ENCODE measurements around the gene ARHGAP42.

Gene ARHGAP42

DNA sequence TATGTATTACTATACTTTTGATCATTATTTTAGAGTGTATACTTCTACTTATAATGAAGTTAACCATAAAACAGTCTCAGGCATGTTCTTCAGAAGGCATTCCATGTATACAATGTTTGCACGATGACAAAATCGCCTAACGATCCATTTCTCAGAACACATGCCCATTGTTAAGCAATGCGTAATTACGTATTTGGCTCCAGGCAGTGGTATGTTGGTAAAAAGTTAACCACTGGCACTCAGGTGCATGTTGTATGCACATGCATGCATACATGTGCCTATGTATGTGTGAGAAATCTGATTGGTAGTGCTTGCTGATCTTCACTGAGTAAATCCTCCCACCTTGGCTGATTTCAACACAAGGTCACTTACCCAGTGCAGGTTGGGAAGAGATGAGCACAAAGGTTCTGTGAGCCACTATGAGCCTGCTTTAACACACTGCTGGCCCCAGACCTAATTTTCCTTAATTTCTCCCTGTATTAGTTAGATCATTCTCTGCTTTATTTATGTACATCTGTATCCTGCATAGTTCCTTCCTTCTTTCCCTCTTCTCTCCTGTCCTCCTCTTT lies 164.6 kb downstream of the ARHGAP42 start:
- Histone ChIP-seq H3K79me2 (ENCODE audit: insufficient read depth, low read length) (no peaks in the 10 kb centered on the region), H3K4me2 (ENCODE audit: low read length) (no peak overlapping the region), H3K36me3 (ENCODE audit: insufficient read depth, low read length) (no peaks in the 10 kb centered on the region), H3K27ac (ENCODE audit: low read depth, low read length, poor library complexity, severe bottlenecking) (no peak overlapping the region), H3K9ac (ENCODE audit: low read length) (no peak overlapping the region), H3K9me2 (ENCODE audit: low read depth, low read length) (no peaks in the 10 kb centered on the region), H3K27me3 (ENCODE audit: insufficient read depth, low read length) (no peaks in the 10 kb centered on the region), H3K4me1 (ENCODE audit: insufficient read depth, low read length, severe bottlenecking) (no peaks in the 10 kb centered on the region), H2AFZ (ENCODE audit: low read length) (no peak overlapping the region), H3K4me3 (ENCODE audit: low read depth, low read length, poor library complexity, severe bottlenecking) (no peak overlapping the region), H3F3A (ENCODE audit: insufficient read depth, low read length) (no peaks in the 10 kb centered on the region), H3K9me3 (ENCODE audit: low read length) (no peaks in the 10 kb centered on the region), H4K20me1 (ENCODE audit: insufficient read depth, low read length) (no peaks in the 10 kb centered on the region)
- no peak for TF ChIP-seq EZH2 (IDR thresholded peaks at IDR 0.05; ENCODE audit: borderline replicate concordance, low read length)
- TF ChIP-seq, protein P1, sequence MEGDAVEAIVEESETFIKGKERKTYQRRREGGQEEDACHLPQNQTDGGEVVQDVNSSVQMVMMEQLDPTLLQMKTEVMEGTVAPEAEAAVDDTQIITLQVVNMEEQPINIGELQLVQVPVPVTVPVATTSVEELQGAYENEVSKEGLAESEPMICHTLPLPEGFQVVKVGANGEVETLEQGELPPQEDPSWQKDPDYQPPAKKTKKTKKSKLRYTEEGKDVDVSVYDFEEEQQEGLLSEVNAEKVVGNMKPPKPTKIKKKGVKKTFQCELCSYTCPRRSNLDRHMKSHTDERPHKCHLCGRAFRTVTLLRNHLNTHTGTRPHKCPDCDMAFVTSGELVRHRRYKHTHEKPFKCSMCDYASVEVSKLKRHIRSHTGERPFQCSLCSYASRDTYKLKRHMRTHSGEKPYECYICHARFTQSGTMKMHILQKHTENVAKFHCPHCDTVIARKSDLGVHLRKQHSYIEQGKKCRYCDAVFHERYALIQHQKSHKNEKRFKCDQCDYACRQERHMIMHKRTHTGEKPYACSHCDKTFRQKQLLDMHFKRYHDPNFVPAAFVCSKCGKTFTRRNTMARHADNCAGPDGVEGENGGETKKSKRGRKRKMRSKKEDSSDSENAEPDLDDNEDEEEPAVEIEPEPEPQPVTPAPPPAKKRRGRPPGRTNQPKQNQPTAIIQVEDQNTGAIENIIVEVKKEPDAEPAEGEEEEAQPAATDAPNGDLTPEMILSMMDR (IDR thresholded peaks at IDR 0.05; ENCODE audit: low read length): no peak

DNA sequence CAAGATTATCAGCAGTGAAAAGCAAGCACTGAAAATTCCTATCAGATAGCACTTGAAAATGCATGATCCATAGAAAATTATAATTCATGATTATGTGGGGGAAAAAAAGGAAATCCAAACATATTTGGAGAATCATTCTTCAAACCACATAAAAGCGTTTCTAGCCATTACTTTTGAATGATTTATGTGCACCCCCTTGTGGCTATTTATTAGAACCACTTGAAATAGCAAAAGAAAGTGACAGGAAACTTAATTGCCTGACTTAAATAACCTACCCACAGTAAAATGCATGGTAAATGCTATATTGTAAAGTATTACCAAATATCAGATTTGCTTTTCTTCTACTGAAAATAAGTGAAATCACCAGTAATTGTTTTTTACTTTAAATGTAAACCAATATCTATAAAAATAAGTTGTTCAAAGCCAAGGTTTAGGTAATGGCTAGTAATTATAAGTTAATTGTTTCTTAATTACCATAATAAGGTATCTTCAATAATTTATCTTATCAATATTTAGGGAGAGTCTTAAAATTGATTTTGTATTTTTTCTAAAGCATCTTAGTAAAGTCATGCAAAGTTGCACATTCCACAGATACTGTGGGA lies 168.5 kb downstream of the ARHGAP42 start:
- no peaks in the 10 kb centered on the region for H3K36me3 ChIP-seq (ENCODE audit: insufficient read depth, low read length)
- H2AFZ ChIP-seq (ENCODE audit: low read length): no peak overlapping the region
- H3K4me1 ChIP-seq (ENCODE audit: insufficient read depth, low read length, severe bottlenecking): no peaks in the 10 kb centered on the region
- no peaks in the 10 kb centered on the region for H3F3A ChIP-seq (ENCODE audit: insufficient read depth, low read length)
- no peaks in the 10 kb centered on the region for H3K27me3 ChIP-seq (ENCODE audit: insufficient read depth, low read length)
- TF ChIP-seq, protein P1 (IDR thresholded peaks at IDR 0.05; ENCODE audit: low read length): peak; percentile 60
- no peak for TF ChIP-seq EZH2 (IDR thresholded peaks at IDR 0.05; ENCODE audit: borderline replicate concordance, low read length)
- no peaks in the 10 kb centered on the region for H3K79me2 ChIP-seq (ENCODE audit: insufficient read depth, low read length)
- no peaks in the 10 kb centered on the region for H3K9me2 ChIP-seq (ENCODE audit: low read depth, low read length)
- H3K27ac ChIP-seq (ENCODE audit: low read depth, low read length, poor library complexity, severe bottlenecking): no peak overlapping the region
- H3K4me2 ChIP-seq (ENCODE audit: low read length): no peak overlapping the region
- no peak overlapping the region for H3K9ac ChIP-seq (ENCODE audit: low read length)
- no peaks in the 10 kb centered on the region for H3K9me3 ChIP-seq (ENCODE audit: low read length)
- H4K20me1 ChIP-seq (ENCODE audit: insufficient read depth, low read length): no peaks in the 10 kb centered on the region
- H3K4me3 ChIP-seq (ENCODE audit: low read depth, low read length, poor library complexity, severe bottlenecking): no peak overlapping the region

DNA sequence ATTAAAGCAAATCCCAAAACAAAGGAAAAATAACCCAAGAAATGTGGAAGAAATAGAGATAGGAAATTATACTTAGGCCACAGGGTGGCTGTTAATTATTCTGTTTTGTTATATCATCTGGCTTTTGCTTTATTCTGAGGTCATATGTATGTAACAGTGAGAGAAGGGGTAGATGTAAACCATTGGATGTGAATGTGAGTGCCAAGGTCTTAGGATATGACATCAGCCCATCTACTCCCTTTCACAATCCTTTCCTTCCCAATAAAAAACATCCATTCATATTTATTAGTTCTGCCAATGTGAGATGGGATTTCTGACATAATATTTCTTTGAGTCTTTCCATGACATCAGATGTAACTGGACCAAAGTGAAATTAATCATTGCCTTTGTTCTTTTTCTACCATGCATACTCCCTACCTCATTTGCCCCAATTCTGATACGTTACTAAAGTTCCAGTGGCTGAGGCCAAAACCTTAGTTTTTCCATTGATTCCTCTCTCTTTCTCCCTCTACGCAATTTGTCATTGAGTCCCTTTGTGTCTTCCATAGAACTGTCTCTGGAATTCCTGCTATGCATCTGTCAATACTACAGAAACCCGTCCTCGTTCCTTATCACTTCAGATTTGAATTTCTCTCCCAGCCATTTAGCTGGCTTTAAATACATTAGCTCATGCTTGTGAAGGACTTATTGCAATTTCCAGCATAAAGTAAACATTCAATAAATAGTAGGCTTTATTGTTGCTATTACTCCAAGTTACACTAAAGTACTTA lies 170.3 kb downstream of the ARHGAP42 start:
- Histone ChIP-seq H3K27me3 (ENCODE audit: insufficient read depth, low read length) (no peaks in the 10 kb centered on the region), H3K27ac (ENCODE audit: low read depth, low read length, poor library complexity, severe bottlenecking) (no peak overlapping the region), H3K36me3 (ENCODE audit: insufficient read depth, low read length) (no peaks in the 10 kb centered on the region), H3K79me2 (ENCODE audit: insufficient read depth, low read length) (no peaks in the 10 kb centered on the region), H3K9me2 (ENCODE audit: low read depth, low read length) (no peaks in the 10 kb centered on the region), H2AFZ (ENCODE audit: low read length) (no peak overlapping the region), H3F3A (ENCODE audit: insufficient read depth, low read length) (no peaks in the 10 kb centered on the region), H4K20me1 (ENCODE audit: insufficient read depth, low read length) (no peaks in the 10 kb centered on the region), H3K4me2 (ENCODE audit: low read length) (no peak overlapping the region), H3K9ac (ENCODE audit: low read length) (no peak overlapping the region), H3K9me3 (ENCODE audit: low read length) (no peaks in the 10 kb centered on the region), H3K4me1 (ENCODE audit: insufficient read depth, low read length, severe bottlenecking) (no peaks in the 10 kb centered on the region), H3K4me3 (ENCODE audit: low read depth, low read length, poor library complexity, severe bottlenecking) (no peak overlapping the region)
- TF ChIP-seq EZH2 (IDR thresholded peaks at IDR 0.05; ENCODE audit: borderline replicate concordance, low read length): no peak
- TF ChIP-seq, protein P1 (IDR thresholded peaks at IDR 0.05; ENCODE audit: low read length): no peak

Data from OCI-LY1 (cell line).